CD4-positive, alpha-beta memory T cell (primary cell): ENCODE results near the gene LRIG1. TPM values are rescaled to one million over a fixed set of nuclear protein-coding genes. Genes with fewer than 3 reads are reported as not detected.
A peak's percentile ranks its signal among the peaks of the same experiment; 100 is the strongest.

Experiments used
- CTCF ChIA-PET: fragments of 350-600 bp; sonication (Branson Sonifier 250); formaldehyde crosslinking; loops from one replicate; lab custom pipeline; 2021; ENCODE audit warnings: inconsistent platforms; ENCODE audit not compliant: partially characterized antibody; lab: Charles Lee
- POLR2A ChIA-PET: fragments of 350-600 bp; sonication (Branson Sonifier 250); formaldehyde crosslinking; loops from one replicate; lab custom pipeline; 2021; ENCODE audit not compliant: partially characterized antibody; lab: Charles Lee
- DNase-seq, 5 donors: peaks; one replicate each; pipeline versions ENCODE4 v3.0.0 to v3.0.0-alpha.2; 2020 to 2022; ENCODE audit warnings: mixed read lengths in 1 of 5
- H3K27ac ChIP-seq: one replicate; pipeline ENCODE4 v1.7.0; 2013; ENCODE audit warnings: low read depth, low read length
- H3K27me3 ChIP-seq: 2 replicates; pipeline ENCODE4 v1.7.0; 2013; ENCODE audit warnings: mild to moderate bottlenecking, low read length, moderate library complexity; ENCODE audit not compliant: insufficient read depth
- H3K36me3 ChIP-seq: 2 replicates; pipeline ENCODE4 v1.7.0; 2013; ENCODE audit warnings: mild to moderate bottlenecking, low read length, moderate library complexity; ENCODE audit not compliant: insufficient read depth
- H3K4me1 ChIP-seq: 2 replicates; pipeline ENCODE4 v1.7.0; 2013; ENCODE audit warnings: mild to moderate bottlenecking, low read length, moderate library complexity; ENCODE audit not compliant: insufficient read depth
- H3K4me3 ChIP-seq, 2 donors: one replicate each; pipeline ENCODE4 v1.7.0; 2013; ENCODE audit warnings: low read length in 2 of 2, mild to moderate bottlenecking in 1 of 2
- H3K9me3 ChIP-seq, 2 donors: one replicate each; pipeline ENCODE4 v1.7.0; 2013; ENCODE audit warnings: low read length in 2 of 2, control low read depth in 1 of 2; ENCODE audit not compliant: control insufficient read depth in 1 of 2
- H3K27ac Mint-ChIP-seq, 7 donors: one replicate each; pipeline ENCODE4 v1.8.0; 2020 to 2021; ENCODE audit warnings: mixed read lengths in 7 of 7, mild to moderate bottlenecking in 6 of 7, inconsistent platforms in 3 of 7, moderate library complexity in 3 of 7
- H3K27me3 Mint-ChIP-seq, 2 donors: one replicate each; pipeline ENCODE4 v1.8.0; 2020 to 2021; ENCODE audit warnings: mixed read lengths in 2 of 2
- H3K36me3 Mint-ChIP-seq, 2 donors: one replicate each; pipeline ENCODE4 v1.8.0; 2020 to 2021; ENCODE audit warnings: mixed read lengths in 2 of 2, inconsistent platforms in 1 of 2, mild to moderate bottlenecking in 1 of 2
- H3K4me1 Mint-ChIP-seq, 4 donors: one replicate each; pipeline ENCODE4 v1.8.0; 2020 to 2021; ENCODE audit warnings: mixed read lengths in 4 of 4, mild to moderate bottlenecking in 1 of 4
- H3K4me3 Mint-ChIP-seq, 8 donors: one replicate each; pipeline ENCODE4 v1.8.0; 2020 to 2021; ENCODE audit warnings: mixed read lengths in 8 of 8, mild to moderate bottlenecking in 7 of 8, moderate library complexity in 6 of 8, inconsistent platforms in 3 of 8
- H3K9me3 Mint-ChIP-seq, 8 donors: one replicate each; pipeline ENCODE4 v1.8.0; 2020 to 2021; ENCODE audit warnings: mixed read lengths in 8 of 8, mild to moderate bottlenecking in 5 of 8, inconsistent platforms in 3 of 8, moderate library complexity in 1 of 8
- intact Hi-C: fragments of 100-400 bp; cut with micrococcal nuclease; formaldehyde crosslinking; loops from one replicate; pipeline ENCODE4 v1.15.1; 2023
- polyA plus RNA-seq, 2 donors: library from polyadenylated mRNA; unstranded; fragments of 300-500 nt; fragmentation: Illumina TruSeq; gene quantifications; one replicate each; pipeline ENCODE4 v1.2.3, GENCODE V29; 2021
- total RNA-seq, 2 experiments: library from RNA; stranded (reverse); gene quantifications; one replicate each; pipeline ENCODE4 v1.2.3, GENCODE V29; 2021

Gene LRIG1
- total and polyA plus RNA-seq, 4 experiments from 2014 or later, result 28.6 to 71.7 (median 62.4) TPM

DNA sequence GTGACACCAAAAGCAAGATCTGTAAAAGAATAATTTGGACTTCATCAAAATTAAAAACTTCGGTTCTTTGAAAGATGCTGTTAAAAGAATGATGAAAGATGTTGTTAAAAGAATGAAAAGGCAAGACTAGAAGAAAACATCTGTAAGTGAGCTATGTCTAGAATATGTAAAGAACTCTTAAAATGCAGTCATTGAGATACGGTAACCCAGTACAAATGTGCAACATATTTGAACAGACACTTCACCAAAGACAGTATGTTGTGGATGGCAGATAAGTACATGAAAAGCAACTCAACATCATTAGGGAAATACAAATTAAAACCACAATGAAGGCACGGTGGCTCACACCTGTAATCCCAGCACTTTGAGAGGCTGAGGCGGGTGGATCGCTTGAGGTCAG is 139.5 kb downstream of the LRIG1 start:
- Histone ChIP-seq H3K36me3 (no peaks in the 10 kb centered on the region), H3K27ac (no peak overlapping the region), H3K4me1 (no peaks in the 10 kb centered on the region), H3K27me3 (no peaks in the 10 kb centered on the region), H3K4me3 (no peak overlapping the region), H3K9me3 (no peaks in the 10 kb centered on the region)
- no peak for DNase-seq
- intact Hi-C loops, result no loop called here
- Mint-ChIP-seq H3K9me3 (no peaks in the 10 kb centered on the region), H3K36me3 (peaks cover 0 to 13% of the 10 kb centered on the region in 2 donors), H3K27me3 (no peaks in the 10 kb centered on the region), H3K4me1 (peaks cover 0 to under 1% (median 0%) of the 10 kb centered on the region in 4 donors), H3K27ac (peak overlapping the region in 1 of 7 donors; percentile 18), H3K4me3 (no peak overlapping the region)
- ChIA-PET POLR2A (no interaction called here), CTCF (no interaction called here)

DNA sequence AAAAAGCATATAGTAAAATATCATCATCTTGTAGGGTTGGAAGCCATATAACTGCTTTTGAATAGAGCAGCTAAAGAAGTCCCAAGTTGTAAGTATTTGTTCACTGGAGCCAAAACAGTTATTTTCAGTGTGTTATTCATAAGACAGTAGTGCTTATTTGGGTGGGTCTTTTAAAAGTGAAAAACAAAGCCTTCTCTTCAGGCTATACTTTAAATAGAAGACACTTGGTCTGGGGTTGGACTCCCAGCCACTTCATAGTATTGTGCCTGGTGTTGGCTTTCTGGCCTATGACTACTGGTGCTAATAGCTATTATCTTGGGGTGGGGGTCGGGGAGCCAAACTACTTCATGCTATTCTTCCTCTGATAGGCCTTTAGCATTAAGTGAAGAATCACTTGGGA is 144.8 kb downstream of the LRIG1 start:
- Histone ChIP-seq H3K27ac (no peak overlapping the region), H3K4me1 (peaks cover 22% of the 10 kb centered on the region), H3K9me3 (no peaks in the 10 kb centered on the region), H3K27me3 (no peaks in the 10 kb centered on the region), H3K4me3 (no peak overlapping the region), H3K36me3 (no peaks in the 10 kb centered on the region)
- Mint-ChIP-seq H3K27ac (peak overlapping the region in 1 of 7 donors; percentile 9), H3K4me1 (peaks cover 0 to 17% (median 12%) of the 10 kb centered on the region in 4 donors), H3K9me3 (no peaks in the 10 kb centered on the region), H3K27me3 (no peaks in the 10 kb centered on the region), H3K4me3 (no peak overlapping the region), H3K36me3 (peaks cover 2 to 17% of the 10 kb centered on the region in 2 donors)
- CTCF ChIA-PET, result interaction anchor here (1.1 to 4.3 kb wide), 6 partner anchors 22 to 467 kb away, joined by 3 to 26 read pairs (median 3); no protein-coding TSS in a partner anchor
- POLR2A ChIA-PET, result interaction anchor here (1.2 to 2.5 kb wide), 5 partner anchors 9 to 58 kb away, joined by 4 to 12 read pairs (median 5); no protein-coding TSS in a partner anchor
- DNase-seq, result no peak
- intact Hi-C loops, result no loop called here

DNA sequence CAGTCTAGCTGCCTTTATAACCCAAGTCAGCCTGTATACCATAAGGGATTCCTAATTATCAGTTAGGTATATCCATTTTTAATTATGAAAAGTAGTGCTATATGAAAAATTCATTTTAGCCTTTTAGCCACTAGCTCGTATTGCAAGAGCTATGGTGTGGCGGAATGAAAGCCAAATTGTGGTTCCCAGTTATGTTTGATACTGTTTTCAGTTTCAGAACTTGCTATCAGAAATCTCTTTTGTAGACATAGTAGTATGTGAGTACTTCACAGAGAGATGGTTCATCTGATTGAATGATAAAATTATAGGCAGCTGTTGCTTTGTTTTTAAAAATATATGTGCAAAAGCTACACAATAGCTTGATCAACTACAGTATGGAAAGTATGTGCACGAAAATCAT is 145.4 kb downstream of the LRIG1 start:
- no peak for DNase-seq

DNA sequence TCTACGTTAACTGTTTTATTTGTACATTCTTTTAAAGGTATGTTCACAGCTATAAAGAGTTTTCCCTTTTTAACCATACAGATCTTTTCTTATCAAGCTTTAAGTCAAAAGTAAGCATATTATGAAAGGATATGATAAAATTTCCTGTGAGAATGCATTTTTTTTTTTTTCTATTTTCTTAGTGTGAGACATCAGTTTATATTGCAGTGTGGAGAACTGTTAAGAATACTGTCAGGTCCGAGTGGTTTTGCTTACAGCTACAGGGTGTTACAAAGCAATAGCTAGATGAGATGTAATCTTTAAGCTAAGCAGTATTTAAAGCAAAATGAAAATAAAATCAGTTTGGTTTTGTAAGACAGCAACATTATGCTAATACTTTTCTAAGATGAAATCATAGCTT is 146.8 kb downstream of the LRIG1 start:
- Histone ChIP-seq H3K4me3 (no peak overlapping the region), H3K4me1 (peaks cover 22% of the 10 kb centered on the region), H3K27ac (no peak overlapping the region), H3K27me3 (no peaks in the 10 kb centered on the region), H3K9me3 (no peaks in the 10 kb centered on the region), H3K36me3 (no peaks in the 10 kb centered on the region)
- Mint-ChIP-seq H3K9me3 (no peaks in the 10 kb centered on the region), H3K36me3 (peaks cover 6 to 29% of the 10 kb centered on the region in 2 donors), H3K4me3 (no peak overlapping the region), H3K27ac (peak overlapping the region in 2 of 7 donors; percentile 18 to 21), H3K27me3 (no peaks in the 10 kb centered on the region), H3K4me1 (peaks cover 0 to 17% (median 13%) of the 10 kb centered on the region in 4 donors)
- DNase-seq, result no peak
- CTCF ChIA-PET, result interaction anchor here (0.9 to 2.6 kb wide), 7 partner anchors 18 to 468 kb away, joined by 3 to 8 read pairs (median 4); no protein-coding TSS in a partner anchor
- POLR2A ChIA-PET, result interaction anchor here (1.1 to 1.8 kb wide), 3 partner anchors 24 to 76 kb away, joined by 3 to 5 read pairs (median 3); no protein-coding TSS in a partner anchor
- intact Hi-C loops, result no loop called here

More for the DNA sequence above, 145.4 kb downstream of the LRIG1 start:
- Mint-ChIP-seq H3K36me3 (peaks cover 3 to 23% of the 10 kb centered on the region in 2 donors), H3K4me3 (no peak overlapping the region), H3K4me1 (peaks cover 0 to 17% (median 13%) of the 10 kb centered on the region in 4 donors), H3K9me3 (no peaks in the 10 kb centered on the region), H3K27ac (no peak overlapping the region), H3K27me3 (no peaks in the 10 kb centered on the region)
- Histone ChIP-seq H3K36me3 (no peaks in the 10 kb centered on the region), H3K27me3 (no peaks in the 10 kb centered on the region), H3K27ac (no peak overlapping the region), H3K4me3 (no peak overlapping the region), H3K4me1 (peaks cover 22% of the 10 kb centered on the region), H3K9me3 (no peaks in the 10 kb centered on the region)
- POLR2A ChIA-PET, result interaction anchor here (1.2 to 2.5 kb wide), 5 partner anchors 8 to 58 kb away, joined by 4 to 12 read pairs (median 5); no protein-coding TSS in a partner anchor
- CTCF ChIA-PET, result interaction anchor here (1.1 to 4.3 kb wide), 4 partner anchors 22 to 78 kb away, joined by 3 to 26 read pairs (median 6); no protein-coding TSS in a partner anchor
- intact Hi-C loops, result no loop called here

DNA sequence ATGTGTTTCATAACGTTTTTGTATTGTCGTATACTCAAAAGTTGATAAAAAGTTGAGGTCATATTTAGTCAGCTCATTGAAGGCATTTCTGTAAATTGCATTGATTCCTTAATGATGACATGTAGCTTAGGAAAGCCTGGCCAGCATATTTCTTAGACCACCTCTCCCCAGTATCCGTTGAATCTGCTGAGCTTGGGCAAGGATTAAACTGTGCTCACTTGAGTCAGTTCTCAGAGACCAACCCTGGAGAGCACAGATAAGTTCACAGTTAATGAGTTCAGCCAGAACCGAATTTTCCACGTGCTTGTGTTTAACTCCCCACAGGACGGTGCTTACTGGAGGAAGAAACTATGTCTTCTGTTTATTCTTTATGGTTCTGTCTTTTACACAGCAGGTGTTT is 147.3 kb downstream of the LRIG1 start:
- no peaks in the 10 kb centered on the region for H3K27me3 Mint-ChIP-seq
- peak overlapping the region in 3 of 7 donors; percentile 18 to 78 (median 18) for H3K27ac Mint-ChIP-seq
- DNase-seq, result no peak
- no peak overlapping the region for H3K4me3 Mint-ChIP-seq
- H3K4me1 Mint-ChIP-seq, result peaks cover 0 to 17% (median 13%) of the 10 kb centered on the region in 4 donors
- Histone ChIP-seq H3K27me3 (no peaks in the 10 kb centered on the region), H3K27ac (no peak overlapping the region), H3K4me3 (no peak overlapping the region), H3K36me3 (no peaks in the 10 kb centered on the region), H3K9me3 (no peaks in the 10 kb centered on the region), H3K4me1 (peaks cover 22% of the 10 kb centered on the region)
- intact Hi-C loops, result no loop called here
- H3K9me3 Mint-ChIP-seq, result no peaks in the 10 kb centered on the region
- CTCF ChIA-PET, result interaction anchor here (1.3 to 2.6 kb wide), 6 partner anchors 21 to 468 kb away, joined by 3 to 8 read pairs (median 4); no protein-coding TSS in a partner anchor
- POLR2A ChIA-PET, result interaction anchor here (1.1 to 1.3 kb wide), 2 partner anchors 50 to 75 kb away, joined by 3 read pairs; no protein-coding TSS in a partner anchor
- peaks cover 6 to 27% of the 10 kb centered on the region in 2 donors for H3K36me3 Mint-ChIP-seq

DNA sequence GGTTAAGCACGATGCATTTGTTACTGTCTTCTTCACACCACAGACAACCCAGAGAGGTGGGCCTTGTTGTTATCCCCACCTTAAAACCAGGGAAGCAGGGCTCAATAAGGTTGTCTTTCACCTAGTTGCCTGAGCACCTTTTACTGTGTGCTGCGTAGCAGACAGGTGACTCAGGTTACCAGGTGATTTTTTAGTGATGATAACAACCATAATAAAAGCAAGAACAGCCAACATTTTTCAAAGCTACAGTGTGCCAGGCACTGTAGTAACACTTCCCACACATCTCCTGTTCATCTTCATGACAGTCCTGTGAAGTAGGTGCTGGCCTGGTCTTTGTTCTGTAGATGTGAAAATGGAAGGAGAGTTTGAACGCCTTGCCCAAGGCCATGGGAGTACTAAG is 147.8 kb downstream of the LRIG1 start:
- intact Hi-C loops, result no loop called here
- Mint-ChIP-seq H3K4me1 (peaks cover 0 to 17% (median 13%) of the 10 kb centered on the region in 4 donors), H3K36me3 (peaks cover 9 to 29% of the 10 kb centered on the region in 2 donors), H3K27me3 (no peaks in the 10 kb centered on the region), H3K4me3 (no peak overlapping the region), H3K9me3 (no peaks in the 10 kb centered on the region), H3K27ac (no peak overlapping the region)
- Histone ChIP-seq H3K27ac (no peak overlapping the region), H3K27me3 (no peaks in the 10 kb centered on the region), H3K4me1 (peaks cover 22% of the 10 kb centered on the region), H3K4me3 (no peak overlapping the region), H3K9me3 (no peaks in the 10 kb centered on the region), H3K36me3 (no peaks in the 10 kb centered on the region)
- CTCF ChIA-PET, result interaction anchor here (1.5 to 2.6 kb wide), 5 partner anchors 20 to 469 kb away, joined by 3 to 8 read pairs (median 4); no protein-coding TSS in a partner anchor
- DNase-seq, result no peak
- POLR2A ChIA-PET, result interaction anchor here (1.1 kb wide), 1 partner anchor 75 kb away, joined by 3 read pairs; no protein-coding TSS in a partner anchor

DNA sequence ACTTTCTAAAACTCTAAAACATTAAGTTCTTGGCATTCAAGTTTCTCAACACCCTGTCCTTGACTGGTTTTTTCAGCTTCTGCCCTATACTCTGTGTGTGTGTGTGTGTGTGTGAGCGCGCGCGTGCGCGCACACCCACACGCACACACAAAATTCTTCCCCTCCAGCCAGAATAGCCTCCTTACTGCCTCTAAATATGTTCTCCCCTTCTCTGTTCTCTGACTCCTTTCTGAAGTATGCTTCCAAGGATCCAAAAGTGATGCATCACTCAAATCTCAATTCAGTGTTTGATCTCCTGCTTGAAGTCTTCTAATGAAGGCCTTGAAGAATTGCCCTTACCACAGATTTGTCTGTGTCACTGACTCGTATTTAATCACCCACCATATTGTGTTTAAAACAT is 150.2 kb downstream of the LRIG1 start:
- peaks cover 22 to 49% of the 10 kb centered on the region in 2 donors for H3K36me3 Mint-ChIP-seq

More for the DNA sequence above, 150.2 kb downstream of the LRIG1 start:
- Mint-ChIP-seq H3K4me1 (peaks cover 0 to 13% (median 9%) of the 10 kb centered on the region in 4 donors), H3K4me3 (no peak overlapping the region), H3K27me3 (no peaks in the 10 kb centered on the region), H3K27ac (peak overlapping the region in 3 of 7 donors; percentile 28 to 72 (median 62)), H3K9me3 (peaks cover 0 to 4% (median 0%) of the 10 kb centered on the region in 8 donors)
- H3K27me3 ChIP-seq, result no peaks in the 10 kb centered on the region
- H3K9me3 ChIP-seq, result no peaks in the 10 kb centered on the region
- CTCF ChIA-PET, result no interaction called here
- DNase-seq, result no peak
- no peak overlapping the region for H3K27ac ChIP-seq
- POLR2A ChIA-PET, result no interaction called here
- no peaks in the 10 kb centered on the region for H3K36me3 ChIP-seq
- H3K4me3 ChIP-seq, result no peak overlapping the region
- peaks cover 16% of the 10 kb centered on the region for H3K4me1 ChIP-seq
- intact Hi-C loops, result no loop called here
